DMS153 (cell line): ENCODE results near the gene TRAP1.

Experiments
- DNase-seq: peaks from one replicate; lab custom pipeline; 2025; lab: John Stamatoyannopoulos, UW

Gene TRAP1

GRCh38 chr16:3650631-3651265 is 66.6 kb downstream of the TRAP1 start:
- no peak for DNase-seq

GRCh38 chr16:3646348-3646920 is 70.9 kb downstream of the TRAP1 start:
- peak; percentile 92 for DNase-seq

- peak; percentile 59 for DNase-seq
Measured at GRCh38 chr16:3645504-3646347, 71.6 kb downstream of the TRAP1 start.

- no peak for DNase-seq
Measured at GRCh38 chr16:3645108-3645503, 72.2 kb downstream of the TRAP1 start.

GRCh38 chr16:3643095-3643730 is 74.1 kb downstream of the TRAP1 start:
- no peak for DNase-seq

GRCh38 chr16:3642397-3643094 is 74.8 kb downstream of the TRAP1 start:
- peak; percentile 6 for DNase-seq

GRCh38 chr16:3641801-3642396 is 75.4 kb downstream of the TRAP1 start:
- no peak for DNase-seq

- no peak for DNase-seq
Measured at GRCh38 chr16:3640632-3641501, 76.5 kb downstream of the TRAP1 start.

GRCh38 chr16:3640207-3640606 is 77.1 kb downstream of the TRAP1 start:
- no peak for DNase-seq

- DNase-seq: no peak
Measured at GRCh38 chr16:3638916-3639644, 78.2 kb downstream of the TRAP1 start.

GRCh38 chr16:3637371-3637923 is 79.9 kb downstream of the TRAP1 start:
- no peak for DNase-seq

GRCh38 chr16:3625911-3626732 is 91.2 kb downstream of the TRAP1 start:
- DNase-seq: no peak

GRCh38 chr16:3625331-3625730 is 92.0 kb downstream of the TRAP1 start:
- DNase-seq: no peak

GRCh38 chr16:3623642-3624041 is 93.7 kb downstream of the TRAP1 start:
- DNase-seq: no peak

GRCh38 chr16:3618769-3619141 is 98.6 kb downstream of the TRAP1 start:
- DNase-seq: no peak

- DNase-seq: no peak
Measured at GRCh38 chr16:3612510-3613466, 104.5 kb downstream of the TRAP1 start.

GRCh38 chr16:3611146-3611975 is 106.0 kb downstream of the TRAP1 start, which contains the start of gene SLX4:
TSS of gene SLX4 (minus strand) at chr16:3611606. CDS start at chr16:3608964, 2,642 bp downstream.
- DNase-seq: peak; percentile 90
